IMR-90 (cell line): ENCODE data around the gene TMEM92. TPM values are rescaled to one million over a fixed set of nuclear protein-coding genes. Genes with fewer than 3 reads are reported as not detected.

ENCODE experiments used
- ATAC-seq: fragments of 200-7000 bp; cut with Tn5 transposase; 2 replicates; pipeline ENCODE4 v1.9.1; 2020; ENCODE audit warnings: low read depth, mild to moderate bottlenecking, moderate library complexity
- BruUV-seq: library from RNA; stranded (reverse); fragments of 400-500 nt; replicated peaks from 2 replicates; lab custom pipeline; 2021; lab: Mats Ljungman, UMichigan
- CTCF ChIA-PET: fragments of 300-600 bp; formaldehyde crosslinking; extraction: SDS; loops from one replicate; lab custom pipeline; 2021; ENCODE audit warnings: antibody characterized with exemption; lab: Yijun Ruan, JAX
- POLR2A ChIA-PET: fragments of 300-600 bp; sonication (Branson Sonifier 250); formaldehyde crosslinking; loops from one replicate; lab custom pipeline; 2022; ENCODE audit warnings: antibody characterized with exemption; ENCODE audit not compliant: unreplicated experiment; lab: Charles Lee
- DNase-seq: peaks from one replicate; pipeline ENCODE4 v3.0.0; 2013
- H2AFZ ChIP-seq: replicated peaks from 2 replicates; pipeline ENCODE3; 2013; ENCODE audit warnings: low read length, mild to moderate bottlenecking; ENCODE audit not compliant: poor library complexity
- H2AK5ac ChIP-seq: 2 replicates; pipeline ENCODE4 v1.6.1; 2013; ENCODE audit warnings: low read depth, low read length, inconsistent platforms
- H2AK9ac ChIP-seq: replicated peaks from 2 replicates; pipeline ENCODE3; 2013; ENCODE audit warnings: mild to moderate bottlenecking, low read depth, low read length, moderate library complexity; ENCODE audit not compliant: poor library complexity
- H2BK120ac ChIP-seq: 2 replicates; pipeline ENCODE4 v1.6.1; 2013; ENCODE audit warnings: low read depth, low read length, inconsistent platforms
- H2BK15ac ChIP-seq: 3 replicates; pipeline ENCODE4 v1.6.1; 2013; ENCODE audit warnings: low read depth, low read length, inconsistent platforms
- H2BK20ac ChIP-seq: 2 replicates; pipeline ENCODE4 v1.6.1; 2013; ENCODE audit warnings: low read depth, mild to moderate bottlenecking, inconsistent platforms, low read length, moderate library complexity
- H2BK5ac ChIP-seq: 2 replicates; pipeline ENCODE4 v1.6.1; 2013; ENCODE audit warnings: mild to moderate bottlenecking, low read depth, low read length, inconsistent platforms; ENCODE audit not compliant: poor library complexity, severe bottlenecking
- H3K14ac ChIP-seq: replicated peaks from 2 replicates; pipeline ENCODE4 v1.6.1; 2013; ENCODE audit warnings: low read depth, low read length, inconsistent platforms
- H3K18ac ChIP-seq: 2 replicates; pipeline ENCODE4 v1.6.1; 2013; ENCODE audit warnings: low read depth, low read length, control low read depth
- H3K23ac ChIP-seq: 2 replicates; pipeline ENCODE4 v1.6.1; 2013; ENCODE audit warnings: low read depth, low read length, inconsistent platforms
- H3K27ac ChIP-seq: 2 replicates; pipeline ENCODE4 v1.5.1; 2013; ENCODE audit warnings: mild to moderate bottlenecking, control low read depth, low read length; ENCODE audit not compliant: insufficient read depth
- H3K27me3 ChIP-seq: 2 replicates; pipeline ENCODE4 v1.6.1; 2013; ENCODE audit warnings: low read length; ENCODE audit not compliant: control insufficient read depth, insufficient read depth
- H3K36me3 ChIP-seq: 2 replicates; pipeline ENCODE4 v1.6.1; 2013; ENCODE audit warnings: low read length, mixed read lengths; ENCODE audit not compliant: control insufficient read depth, insufficient read depth
- H3K4ac ChIP-seq: 2 replicates; pipeline ENCODE4 v1.6.1; 2013; ENCODE audit warnings: low read depth, low read length, inconsistent platforms
- H3K4me1 ChIP-seq: 2 replicates; pipeline ENCODE4 v1.6.1; 2013; ENCODE audit warnings: low read length, mixed read lengths; ENCODE audit not compliant: control insufficient read depth, insufficient read depth
- H3K4me2 ChIP-seq: 2 replicates; pipeline ENCODE4 v1.6.1; 2013; ENCODE audit warnings: low read depth, mild to moderate bottlenecking, control low read depth, low read length, moderate library complexity
- H3K4me3 ChIP-seq: 2 replicates; pipeline ENCODE4 v1.5.1; 2013; ENCODE audit warnings: low read depth, mild to moderate bottlenecking, control low read depth, low read length, moderate library complexity; ENCODE audit not compliant: insufficient read depth
- H3K56ac ChIP-seq: 2 replicates; pipeline ENCODE4 v1.6.1; 2013; ENCODE audit warnings: low read length, inconsistent platforms; ENCODE audit not compliant: insufficient read depth; ENCODE audit errors: extremely low read depth
- H3K79me1 ChIP-seq, 2 experiments: 2 replicates each; pipeline ENCODE4 v1.6.1; 2013; ENCODE audit warnings: low read length in 2 of 2, inconsistent platforms in 1 of 2, low read depth in 1 of 2
- H3K9ac ChIP-seq: 2 replicates; pipeline ENCODE4 v1.6.1; 2013; ENCODE audit warnings: low read depth, low read length, control low read depth
- H3K9me1 ChIP-seq: 2 replicates; pipeline ENCODE4 v1.6.1; 2013; ENCODE audit warnings: low read length, inconsistent platforms; ENCODE audit not compliant: insufficient read depth
- H3K9me3 ChIP-seq: 2 replicates; pipeline ENCODE4 v1.6.1; 2013; ENCODE audit warnings: low read length; ENCODE audit not compliant: control insufficient read depth, insufficient read depth
- H4K20me1 ChIP-seq: 2 replicates; pipeline ENCODE4 v1.6.1; 2013; ENCODE audit warnings: low read length, inconsistent platforms; ENCODE audit not compliant: insufficient read depth
- H4K5ac ChIP-seq: 2 replicates; pipeline ENCODE4 v1.6.1; 2013; ENCODE audit warnings: mild to moderate bottlenecking, low read depth, low read length, control low read depth
- H4K8ac ChIP-seq, 2 experiments: 2 replicates each; pipeline ENCODE4 v1.6.1; 2013; ENCODE audit warnings: low read depth in 2 of 2, low read length in 2 of 2, control low read depth in 1 of 2, inconsistent platforms in 1 of 2
- H4K91ac ChIP-seq: 2 replicates; pipeline ENCODE4 v1.6.1; 2013; ENCODE audit warnings: low read depth, low read length, inconsistent platforms; ENCODE audit not compliant: insufficient read depth
- BHLHE40 ChIP-seq: fragments of 150-350 bp; IDR thresholded peaks from 2 replicates; pipeline ENCODE4 v1.6.1; 2016; ENCODE audit warnings: mild to moderate bottlenecking, low read depth, low read length
- CEBPB ChIP-seq: IDR thresholded peaks from 2 replicates; pipeline ENCODE4 v1.6.1; 2012; ENCODE audit warnings: low read depth, low read length, improper control_type of control experiment
- CHD1 ChIP-seq: IDR thresholded peaks from 2 replicates; pipeline ENCODE4 v1.6.1; 2012; ENCODE audit warnings: low read depth, low read length, improper control_type of control experiment
- CTCF ChIP-seq: conservative IDR thresholded peaks from 2 replicates; pipeline ENCODE4 v1.5.1; 2012; ENCODE audit warnings: mild to moderate bottlenecking, low read depth, low read length, improper control_type of control experiment
- FOS ChIP-seq: fragments of 150-350 bp; IDR thresholded peaks from 2 replicates; pipeline ENCODE4 v1.6.1; 2016; ENCODE audit warnings: low read depth, low read length
- MAFK ChIP-seq: IDR thresholded peaks from 2 replicates; pipeline ENCODE4 v1.6.1; 2012; ENCODE audit warnings: low read depth, low read length, improper control_type of control experiment
- MAZ ChIP-seq: IDR thresholded peaks from 2 replicates; pipeline ENCODE4 v1.6.1; 2012; ENCODE audit warnings: low read depth, mild to moderate bottlenecking, low read length, improper control_type of control experiment, moderate library complexity, borderline replicate concordance
- MXI1 ChIP-seq: IDR thresholded peaks from 2 replicates; pipeline ENCODE4 v1.6.1; 2012; ENCODE audit warnings: low read depth, mild to moderate bottlenecking, low read length, moderate library complexity, borderline replicate concordance
- NFE2L2 ChIP-seq: fragments of 150-350 bp; IDR thresholded peaks from 2 replicates; pipeline ENCODE4 v1.6.1; 2016; ENCODE audit warnings: low read depth, mild to moderate bottlenecking, low read length
- POLR2A ChIP-seq: IDR thresholded peaks from 2 replicates; pipeline ENCODE4 v1.6.1; 2012; ENCODE audit warnings: mild to moderate bottlenecking, low read depth, low read length
- RAD21 ChIP-seq: IDR thresholded peaks from 2 replicates; pipeline ENCODE4 v1.6.1; 2012; ENCODE audit warnings: low read length, improper control_type of control experiment
- RCOR1 ChIP-seq: IDR thresholded peaks from 2 replicates; pipeline ENCODE4 v1.6.1; 2012; ENCODE audit warnings: mild to moderate bottlenecking, low read length, improper control_type of control experiment; ENCODE audit not compliant: insufficient replicate concordance
- RFX5 ChIP-seq: IDR thresholded peaks from 2 replicates; pipeline ENCODE4 v1.8.0; 2012; ENCODE audit warnings: low read depth, mild to moderate bottlenecking, low read length, moderate library complexity
- SMC3 ChIP-seq: fragments of 150-350 bp; IDR thresholded peaks from 2 replicates; pipeline ENCODE4 v1.6.1; 2016; ENCODE audit warnings: low read depth, mild to moderate bottlenecking, antibody characterized with exemption, low read length, moderate library complexity
- USF2 ChIP-seq: fragments of 150-350 bp; IDR thresholded peaks from 2 replicates; pipeline ENCODE4 v1.6.1; 2017; ENCODE audit warnings: mild to moderate bottlenecking, antibody characterized with exemption, low read length, low read depth
- dilution Hi-C: fragments of 300-500 bp; cut with HindIII; formaldehyde crosslinking; loops from one replicate; pipeline ENCODE4 v1.14.3; 2018; ENCODE audit warnings: low sequenced_read_pairs; ENCODE audit not compliant: unreplicated experiment
- in situ Hi-C: fragments of 300-500 bp; cut with MboI; formaldehyde crosslinking; loops from 3 replicates; pipeline ENCODE4 v1.14.3; 2019; ENCODE audit warnings: low sequenced_read_pairs, inconsistent platforms, mixed read lengths
- intact Hi-C: fragments of 100-400 bp; cut with micrococcal nuclease; formaldehyde crosslinking; loops from 2 replicates; pipeline ENCODE4 v1.10.0; 2022
- polyA plus RNA-seq, 3 experiments: library from polyadenylated mRNA; depleted of rRNA; stranded (reverse); fragments of >200 nt; gene quantifications; 2 replicates each; pipeline ENCODE4 v1.2.3, GENCODE V29; 2012; ENCODE audit warnings: low replicate concordance in 1 of 3
- total RNA-seq: library from RNA; depleted of rRNA; stranded (reverse); fragments of >200 nt; gene quantifications from 2 replicates; pipeline ENCODE4 v1.2.3, GENCODE V29; 2012
- TF ChIP-seq, protein P1 (sequence below): fragments of 150-350 bp; IDR thresholded peaks from 2 replicates; pipeline ENCODE4 v1.6.1; 2016; ENCODE audit warnings: low read depth, mild to moderate bottlenecking, low read length, moderate library complexity, borderline replicate concordance

TMEM92 gene
- total and polyA plus RNA-seq, 2 of the 4 experiments (the other 2 are of a cell fraction): 0.18 to 1.7 TPM

- no peak overlapping the region for H2BK5ac ChIP-seq
- no peak overlapping the region for H3K4me2 ChIP-seq
- H3K27me3 ChIP-seq: no peaks in the 10 kb centered on the region
- ChIA-PET CTCF (interaction anchor here (0.5 kb wide), 1 partner anchor 130 kb away, joined by 4 read pairs; no protein-coding TSS in a partner anchor), POLR2A (no interaction called here)
- in situ Hi-C loops: no loop called here
- no peak overlapping the region for H4K91ac ChIP-seq
- H2AFZ ChIP-seq: no peak overlapping the region
- no TSS peak for BruUV-seq
- H2BK15ac ChIP-seq: no peak overlapping the region
- no peak for TF ChIP-seq RFX5
- no peak for TF ChIP-seq NFE2L2
- no peak for TF ChIP-seq USF2
- TF ChIP-seq CTCF: no peak
- no peak for TF ChIP-seq CEBPB
- TF ChIP-seq MXI1: no peak
- TF ChIP-seq CHD1: no peak
- TF ChIP-seq RCOR1: no peak
- TF ChIP-seq RAD21: no peak
- TF ChIP-seq, protein P1, sequence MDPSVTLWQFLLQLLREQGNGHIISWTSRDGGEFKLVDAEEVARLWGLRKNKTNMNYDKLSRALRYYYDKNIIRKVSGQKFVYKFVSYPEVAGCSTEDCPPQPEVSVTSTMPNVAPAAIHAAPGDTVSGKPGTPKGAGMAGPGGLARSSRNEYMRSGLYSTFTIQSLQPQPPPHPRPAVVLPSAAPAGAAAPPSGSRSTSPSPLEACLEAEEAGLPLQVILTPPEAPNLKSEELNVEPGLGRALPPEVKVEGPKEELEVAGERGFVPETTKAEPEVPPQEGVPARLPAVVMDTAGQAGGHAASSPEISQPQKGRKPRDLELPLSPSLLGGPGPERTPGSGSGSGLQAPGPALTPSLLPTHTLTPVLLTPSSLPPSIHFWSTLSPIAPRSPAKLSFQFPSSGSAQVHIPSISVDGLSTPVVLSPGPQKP: no peak
- no peak for TF ChIP-seq BHLHE40
- TF ChIP-seq POLR2A: no peak
- no peak for TF ChIP-seq MAFK
- TF ChIP-seq FOS: no peak
- no peak for TF ChIP-seq SMC3
- no peak for TF ChIP-seq MAZ
- ATAC-seq (no peak), DNase-seq (no peak)
- H3K23ac ChIP-seq: no peak overlapping the region
- H2AK5ac ChIP-seq: no peak overlapping the region
- H3K4me1 ChIP-seq: peaks cover 5% of the 10 kb centered on the region; the same call in 1 of the 2 replicates
- intact Hi-C loops: no loop called here
- H3K18ac ChIP-seq: no peak overlapping the region
- no peak overlapping the region for H2BK20ac ChIP-seq
- peaks cover 5% of the 10 kb centered on the region for H3K9me3 ChIP-seq
- H3K79me1 ChIP-seq: no peaks in the 10 kb centered on the region
- H2AK9ac ChIP-seq: no peak overlapping the region
- H3K56ac ChIP-seq: no peak overlapping the region
- H3K14ac ChIP-seq: no peak overlapping the region
- no peak overlapping the region for H4K8ac ChIP-seq
- H3K4ac ChIP-seq: no peak overlapping the region
- H4K5ac ChIP-seq: no peak overlapping the region
- no peak overlapping the region for H3K9ac ChIP-seq
- peaks cover 5% of the 10 kb centered on the region for H3K9me1 ChIP-seq
- H3K27ac ChIP-seq: no peak overlapping the region
- H3K36me3 ChIP-seq: no peaks in the 10 kb centered on the region
- no peaks in the 10 kb centered on the region for H4K20me1 ChIP-seq
- no peak overlapping the region for H2BK120ac ChIP-seq
- dilution Hi-C loops: no loop called here
- H3K4me3 ChIP-seq: no peak overlapping the region
Measured at GRCh38 chr17:50234581-50234980, 39.7 kb upstream of the TMEM92 start.
